ENCODE data around the gene WWOX. TPM values are rescaled to one million over a fixed set of nuclear protein-coding genes. Genes with fewer than 3 reads are reported as not detected.

The WWOX gene
- total RNA-seq, 1 donor from 2014 or later, result 7.3 TPM

GRCh38 chr16:79077346-79077745, 977.9 kb downstream of the WWOX start:
- FAIRE-seq (no peak), DNase-seq (ENCODE audit: low read depth) (no peak)
- H3K79me2 ChIP-seq (ENCODE audit: insufficient read depth, low read length), result no peaks in the 10 kb centered on the region
- H3K27ac ChIP-seq (ENCODE audit: low read depth, low read length), result no peak overlapping the region
- H3K27ac Mint-ChIP-seq (ENCODE audit: unreplicated experiment), result no peak overlapping the region
- H3K27me3 Mint-ChIP-seq (ENCODE audit: low read depth, unreplicated experiment), result peaks cover 4% of the 10 kb centered on the region
- no peaks in the 10 kb centered on the region for H3K4me1 ChIP-seq (ENCODE audit: insufficient read depth, low read length)
- H3K9me3 Mint-ChIP-seq (ENCODE audit: unreplicated experiment), result no peaks in the 10 kb centered on the region
- no peak overlapping the region for H2AFZ ChIP-seq (ENCODE audit: low read depth, low read length)
- no peaks in the 10 kb centered on the region for H3K27me3 ChIP-seq (ENCODE audit: insufficient read depth, low read length)
- H3K9me3 ChIP-seq (ENCODE audit: insufficient read depth, low read depth, low read length), result no peaks in the 10 kb centered on the region
- H3K4me2 ChIP-seq (ENCODE audit: low read length), result no peak overlapping the region
- no peak overlapping the region for H3K9ac ChIP-seq (ENCODE audit: low read length)
- TF ChIP-seq CTCF (IDR thresholded peaks at IDR 0.05; ENCODE audit: insufficient read depth, low read depth, low read length) (no peak), EZH2 (IDR thresholded peaks at IDR 0.05; ENCODE audit: insufficient read depth, low read length) (no peak)
- H3K4me1 Mint-ChIP-seq (ENCODE audit: low read depth, unreplicated experiment), result no peaks in the 10 kb centered on the region
- H3K36me3 Mint-ChIP-seq (ENCODE audit: low read depth, unreplicated experiment), result no peaks in the 10 kb centered on the region
- no peaks in the 10 kb centered on the region for H3K36me3 ChIP-seq (ENCODE audit: insufficient read depth, low read length)
- no peaks in the 10 kb centered on the region for H4K20me1 ChIP-seq (ENCODE audit: insufficient read depth, low read length)
- no peak overlapping the region for H3K4me3 ChIP-seq (ENCODE audit: insufficient read depth, low read depth, low read length)
- no peak overlapping the region for H3K4me3 Mint-ChIP-seq (ENCODE audit: unreplicated experiment)

GRCh38 chr16:79079656-79080420, 980.4 kb downstream of the WWOX start:
- DNase-seq (ENCODE audit: low read depth) (no peak), FAIRE-seq (no peak)
- no peaks in the 10 kb centered on the region for H3K4me1 ChIP-seq (ENCODE audit: insufficient read depth, low read length)
- no peak overlapping the region for H3K27ac ChIP-seq (ENCODE audit: low read depth, low read length)
- H3K36me3 ChIP-seq (ENCODE audit: insufficient read depth, low read length), result no peaks in the 10 kb centered on the region
- Mint-ChIP-seq H3K4me3 (ENCODE audit: unreplicated experiment) (no peak overlapping the region), H3K4me1 (ENCODE audit: low read depth, unreplicated experiment) (no peaks in the 10 kb centered on the region), H3K9me3 (ENCODE audit: unreplicated experiment) (no peaks in the 10 kb centered on the region), H3K27ac (ENCODE audit: unreplicated experiment) (no peak overlapping the region), H3K36me3 (ENCODE audit: low read depth, unreplicated experiment) (no peaks in the 10 kb centered on the region), H3K27me3 (ENCODE audit: low read depth, unreplicated experiment) (peaks cover 4% of the 10 kb centered on the region)
- no peaks in the 10 kb centered on the region for H4K20me1 ChIP-seq (ENCODE audit: insufficient read depth, low read length)
- H3K9me3 ChIP-seq (ENCODE audit: insufficient read depth, low read depth, low read length), result no peaks in the 10 kb centered on the region
- no peak overlapping the region for H3K9ac ChIP-seq (ENCODE audit: low read length)
- H3K27me3 ChIP-seq (ENCODE audit: insufficient read depth, low read length), result no peaks in the 10 kb centered on the region
- no peaks in the 10 kb centered on the region for H3K79me2 ChIP-seq (ENCODE audit: insufficient read depth, low read length)
- TF ChIP-seq EZH2 (IDR thresholded peaks at IDR 0.05; ENCODE audit: insufficient read depth, low read length) (no peak), CTCF (IDR thresholded peaks at IDR 0.05; ENCODE audit: insufficient read depth, low read depth, low read length) (no peak)
- H2AFZ ChIP-seq (ENCODE audit: low read depth, low read length), result no peak overlapping the region
- no peak overlapping the region for H3K4me2 ChIP-seq (ENCODE audit: low read length)
- H3K4me3 ChIP-seq (ENCODE audit: insufficient read depth, low read depth, low read length), result no peak overlapping the region
